Natural killer cell treated with Interleukin-12 subunit alpha and Interleukin-12 subunit beta and Interleukin-15 and Interleukin-18, amount 100 ng/mL, for 72 hours (primary cell): Measurements from ENCODE around the gene ACOT7. TPM values are rescaled to one million over a fixed set of nuclear protein-coding genes. Genes with fewer than 3 reads are reported as not detected.
A peak's percentile ranks its signal among the peaks of the same experiment; 100 is the strongest.

Experiments used
- ATAC-seq, 2 donors: fragments of 150-1000 bp; cut with Tn5 transposase in 1 of 2; sonication (Bioruptor Pico), chemical (Tn5 transposase) in 1 of 2; 2 replicates each; pipeline ENCODE4 v1.10.0; 2021
- DNase-seq: peaks from one replicate; pipeline ENCODE4 v3.0.0; 2022; ENCODE audit warnings: low spot score
- H3K27ac Mint-ChIP-seq, 2 donors: 1 replicate in 1 of 2; 2 replicates in 1 of 2; pipeline ENCODE4 v1.8.0; 2022; ENCODE audit warnings: mixed read lengths in 2 of 2, mild to moderate bottlenecking in 1 of 2, moderate library complexity in 1 of 2
- H3K27me3 Mint-ChIP-seq, 2 donors: 1 replicate in 1 of 2; 2 replicates in 1 of 2; pipeline ENCODE4 v1.8.0; 2022; ENCODE audit warnings: mixed read lengths in 2 of 2
- H3K36me3 Mint-ChIP-seq: one replicate; pipeline ENCODE4 v1.8.0; 2022; ENCODE audit warnings: mixed read lengths
- H3K4me1 Mint-ChIP-seq, 2 donors: 1 replicate in 1 of 2; 2 replicates in 1 of 2; pipeline ENCODE4 v1.8.0; 2022; ENCODE audit warnings: low read depth in 2 of 2, mixed read lengths in 2 of 2, mild to moderate bottlenecking in 1 of 2
- H3K4me3 Mint-ChIP-seq: one replicate; pipeline ENCODE4 v1.8.0; 2022; ENCODE audit warnings: mixed read lengths
- H3K9me3 Mint-ChIP-seq: 2 replicates; pipeline ENCODE4 v1.8.0; 2022; ENCODE audit warnings: mixed read lengths
- total RNA-seq, 2 donors: library from RNA; stranded (reverse); gene quantifications; one replicate each; pipeline ENCODE4 v1.2.3, GENCODE V29; 2022

ACOT7 gene
- total RNA-seq, 2 donors from 2014 or later: 49.5 to 87.5 TPM

GRCh38 chr1:6357243-6357936, 36.2 kb downstream of the ACOT7 start:
- ATAC-seq (no peak), DNase-seq (no peak)
- Mint-ChIP-seq H3K27ac (no peak overlapping the region), H3K4me3 (no peak overlapping the region), H3K9me3 (no peaks in the 10 kb centered on the region), H3K36me3 (no peaks in the 10 kb centered on the region), H3K27me3 (no peaks in the 10 kb centered on the region), H3K4me1 (peaks cover 18 to 29% of the 10 kb centered on the region in 2 donors)

GRCh38 chr1:6355621-6356020, 37.9 kb downstream of the ACOT7 start:
- Mint-ChIP-seq H3K27me3 (no peaks in the 10 kb centered on the region), H3K9me3 (no peaks in the 10 kb centered on the region), H3K36me3 (no peaks in the 10 kb centered on the region), H3K4me3 (no peak overlapping the region), H3K27ac (no peak overlapping the region), H3K4me1 (peaks cover 12 to 26% of the 10 kb centered on the region in 2 donors)
- ATAC-seq (no peak), DNase-seq (no peak)

- Mint-ChIP-seq H3K4me1 (peaks cover 7 to 22% of the 10 kb centered on the region in 2 donors), H3K9me3 (no peaks in the 10 kb centered on the region), H3K27ac (no peak overlapping the region)
Measured at GRCh38 chr1:6354659-6355317, 38.8 kb downstream of the ACOT7 start.

GRCh38 chr1:6353955-6354658, 39.5 kb downstream of the ACOT7 start:
- Mint-ChIP-seq H3K36me3 (no peaks in the 10 kb centered on the region), H3K27ac (no peak overlapping the region), H3K27me3 (no peaks in the 10 kb centered on the region), H3K4me1 (peaks cover 7 to 22% of the 10 kb centered on the region in 2 donors), H3K4me3 (no peak overlapping the region), H3K9me3 (no peaks in the 10 kb centered on the region)
- no peak for ATAC-seq
- DNase-seq: no peak

More at GRCh38 chr1:6354659-6355317, 38.8 kb downstream of the ACOT7 start:
- no peak for ATAC-seq
- no peaks in the 10 kb centered on the region for H3K36me3 Mint-ChIP-seq
- H3K27me3 Mint-ChIP-seq: no peaks in the 10 kb centered on the region
- DNase-seq: no peak
- H3K4me3 Mint-ChIP-seq: no peak overlapping the region

DNA sequence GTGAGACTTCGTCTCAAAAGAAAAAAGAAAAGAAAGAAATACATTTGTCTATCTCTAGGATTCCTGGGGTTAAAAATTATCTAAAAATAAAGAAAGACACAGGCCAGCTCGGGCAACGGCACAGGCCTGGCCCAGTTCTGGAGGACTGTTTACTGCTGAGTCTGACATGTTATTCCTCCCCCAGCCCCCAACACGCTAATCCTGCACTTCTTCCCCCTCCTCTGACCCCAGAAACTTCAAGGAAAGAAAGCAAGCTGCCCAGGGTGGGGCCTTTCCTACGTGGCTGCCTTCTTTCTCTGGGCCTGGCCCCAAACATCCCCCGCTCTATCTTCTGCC, 40.0 kb downstream of the ACOT7 start:
- H3K4me3 Mint-ChIP-seq: no peak overlapping the region

GRCh38 chr1:6352138-6352563, 41.4 kb downstream of the ACOT7 start:
- Mint-ChIP-seq H3K9me3 (no peaks in the 10 kb centered on the region), H3K4me1 (peaks cover 21 to 28% of the 10 kb centered on the region in 2 donors), H3K27ac (no peak overlapping the region), H3K36me3 (no peaks in the 10 kb centered on the region), H3K4me3 (no peak overlapping the region), H3K27me3 (no peaks in the 10 kb centered on the region)
- ATAC-seq (no peak), DNase-seq (no peak)

More for the DNA sequence above, 40.0 kb downstream of the ACOT7 start:
- no peak for DNase-seq
- Mint-ChIP-seq H3K9me3 (no peaks in the 10 kb centered on the region), H3K4me1 (peaks cover 11 to 24% of the 10 kb centered on the region in 2 donors), H3K27ac (no peak overlapping the region), H3K27me3 (no peaks in the 10 kb centered on the region), H3K36me3 (no peaks in the 10 kb centered on the region)
- ATAC-seq: no peak

DNA sequence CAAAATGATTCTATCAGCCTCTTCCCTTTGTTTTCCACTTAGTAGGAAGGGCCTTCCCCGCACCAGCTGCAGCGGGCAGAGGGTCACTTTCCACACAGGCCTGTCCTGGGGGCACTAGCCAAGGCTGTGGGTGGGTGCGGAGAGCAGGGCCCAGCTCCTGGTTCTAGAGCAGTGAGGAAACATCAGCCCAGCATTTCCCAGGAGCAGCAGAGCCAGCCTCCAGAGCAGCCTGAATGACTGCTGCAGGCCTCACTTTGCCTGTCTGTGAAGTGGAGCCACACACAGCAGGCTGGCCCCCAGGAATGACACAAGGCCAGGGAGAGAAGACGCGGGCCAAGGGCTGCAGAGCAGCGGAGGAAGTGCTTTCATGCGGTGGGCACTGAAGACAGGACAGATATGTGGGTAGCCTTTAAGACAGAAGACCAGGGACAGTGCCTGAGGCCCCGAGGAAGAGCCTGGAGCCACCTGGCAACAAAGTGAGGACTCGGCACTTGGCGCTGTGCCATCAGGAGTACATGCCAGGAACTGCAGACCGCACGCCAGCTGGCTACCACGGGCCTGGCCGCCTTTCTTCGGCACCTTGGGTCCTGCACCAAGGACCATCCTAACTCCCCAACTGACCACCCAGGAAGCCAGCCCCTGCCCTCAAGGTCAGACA, 42.0 kb downstream of the ACOT7 start:
- Mint-ChIP-seq H3K4me3 (no peak overlapping the region), H3K36me3 (no peaks in the 10 kb centered on the region), H3K27ac (no peak overlapping the region), H3K9me3 (no peaks in the 10 kb centered on the region), H3K27me3 (no peaks in the 10 kb centered on the region), H3K4me1 (peaks cover 21 to 28% of the 10 kb centered on the region in 2 donors)
- no peak for DNase-seq
- no peak for ATAC-seq

GRCh38 chr1:6350416-6351088, 43.0 kb downstream of the ACOT7 start:
- no peaks in the 10 kb centered on the region for H3K27me3 Mint-ChIP-seq
- H3K27ac Mint-ChIP-seq: peak overlapping the region in 1 of 2 donors; percentile 98
- no peaks in the 10 kb centered on the region for H3K9me3 Mint-ChIP-seq
- no peak for ATAC-seq
- DNase-seq: no peak
- peaks cover 26 to 28% of the 10 kb centered on the region in 2 donors for H3K4me1 Mint-ChIP-seq
- H3K36me3 Mint-ChIP-seq: no peaks in the 10 kb centered on the region
- H3K4me3 Mint-ChIP-seq: no peak overlapping the region

- peak overlapping the region; percentile 96 to 98 for H3K27ac Mint-ChIP-seq
- peaks cover 25 to 26% of the 10 kb centered on the region in 2 donors for H3K4me1 Mint-ChIP-seq
- DNase-seq (no peak), ATAC-seq (peak; percentile 1 to 36)
- H3K4me3 Mint-ChIP-seq: peak overlapping the region; percentile 80
- no peaks in the 10 kb centered on the region for H3K36me3 Mint-ChIP-seq
- no peaks in the 10 kb centered on the region for H3K9me3 Mint-ChIP-seq
- H3K27me3 Mint-ChIP-seq: no peaks in the 10 kb centered on the region
Measured at GRCh38 chr1:6349254-6349943, 44.2 kb downstream of the ACOT7 start.

DNA sequence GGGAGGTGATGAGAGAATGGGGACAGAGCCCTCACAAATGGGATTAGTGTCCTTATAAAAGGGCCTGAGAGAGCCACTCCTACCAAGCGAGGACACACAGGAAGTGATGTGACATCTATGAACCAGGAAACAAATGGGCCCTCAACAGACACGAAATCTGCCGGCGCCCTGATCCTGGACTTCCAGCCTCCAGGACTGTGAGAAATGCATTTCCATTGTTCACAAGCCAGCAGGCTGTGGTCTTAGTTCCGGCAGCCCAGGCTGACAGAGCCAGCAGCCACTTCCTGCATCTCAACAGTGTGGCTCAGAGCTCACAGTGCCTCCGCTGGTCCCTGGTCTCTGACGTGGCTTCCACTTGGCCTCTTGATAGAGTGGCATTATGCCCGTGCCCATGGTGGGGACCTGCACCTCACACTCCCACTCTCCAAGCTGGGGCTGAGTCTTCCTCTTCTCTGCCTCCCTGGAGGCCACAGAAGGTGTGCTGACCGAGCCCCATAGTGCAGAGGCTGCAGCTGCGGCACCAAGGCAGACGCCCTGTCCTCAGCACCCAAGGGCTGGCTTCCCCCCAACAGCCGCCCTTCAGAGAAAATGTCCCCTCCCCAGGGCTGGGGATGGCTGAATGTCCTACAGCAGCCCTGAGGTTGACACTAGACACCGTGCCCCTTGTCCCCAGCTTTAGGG, 44.9 kb downstream of the ACOT7 start:
- DNase-seq (peak; percentile 74), ATAC-seq (peak; percentile 88 to 92)
- H3K4me3 Mint-ChIP-seq: peak overlapping the region; percentile 80
- peak overlapping the region; percentile 96 to 98 for H3K27ac Mint-ChIP-seq
- H3K4me1 Mint-ChIP-seq: peaks cover 26 to 28% of the 10 kb centered on the region in 2 donors
- H3K9me3 Mint-ChIP-seq: no peaks in the 10 kb centered on the region
- H3K27me3 Mint-ChIP-seq: no peaks in the 10 kb centered on the region
- H3K36me3 Mint-ChIP-seq: no peaks in the 10 kb centered on the region

DNA sequence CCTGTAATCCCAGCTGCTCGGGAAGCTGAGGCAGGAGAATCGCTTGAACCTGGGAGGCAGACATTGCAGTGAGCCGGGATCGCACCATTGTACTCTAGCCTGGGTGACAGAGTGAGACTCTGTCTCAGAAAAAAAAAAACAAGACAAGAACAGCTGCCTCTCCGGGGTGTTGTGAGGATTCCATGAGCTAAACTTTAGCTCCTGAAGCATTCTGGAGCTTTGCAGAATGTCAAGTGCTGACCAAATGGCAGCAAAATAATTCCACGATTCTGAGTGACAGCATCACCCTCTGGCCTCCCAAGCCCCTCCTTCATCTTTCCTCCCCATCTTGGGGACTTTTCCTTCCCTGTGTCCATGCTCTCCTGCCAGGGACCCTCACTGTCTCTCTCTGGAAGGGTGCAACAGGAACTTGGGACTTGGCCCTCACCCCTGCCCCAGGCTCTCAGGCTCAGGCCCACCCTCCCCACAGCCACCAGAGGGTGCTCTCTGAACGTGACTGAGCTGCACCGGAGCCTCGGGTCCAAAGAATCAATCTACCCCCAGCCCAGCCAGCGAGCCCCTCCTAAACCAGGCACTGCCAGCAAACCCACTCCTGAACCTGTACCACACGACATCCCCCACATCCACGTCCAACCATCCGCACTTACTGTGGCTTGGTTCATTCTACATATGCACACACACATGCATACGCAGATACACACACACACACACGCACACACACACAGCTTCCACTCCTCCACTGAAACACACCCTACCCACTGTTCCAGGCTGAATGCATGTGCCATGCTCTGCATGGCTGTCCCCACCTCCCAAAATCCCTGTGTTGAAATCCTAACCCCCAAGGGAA, 45.7 kb downstream of the ACOT7 start:
- DNase-seq: peak; percentile 67
- Mint-ChIP-seq H3K36me3 (no peaks in the 10 kb centered on the region), H3K4me3 (peak overlapping the region; percentile 80), H3K4me1 (peaks cover 26 to 31% of the 10 kb centered on the region in 2 donors), H3K27ac (peak overlapping the region; percentile 96 to 98), H3K9me3 (no peaks in the 10 kb centered on the region), H3K27me3 (no peaks in the 10 kb centered on the region)
- peak; percentile 55 to 71 for ATAC-seq

- H3K27me3 Mint-ChIP-seq: no peaks in the 10 kb centered on the region
- H3K27ac Mint-ChIP-seq: no peak overlapping the region
- no peak overlapping the region for H3K4me3 Mint-ChIP-seq
- H3K9me3 Mint-ChIP-seq: no peaks in the 10 kb centered on the region
- ATAC-seq: no peak
- no peak for DNase-seq
- peaks cover 26 to 29% of the 10 kb centered on the region in 2 donors for H3K4me1 Mint-ChIP-seq
- H3K36me3 Mint-ChIP-seq: no peaks in the 10 kb centered on the region
Measured at GRCh38 chr1:6345460-6345859, 48.1 kb downstream of the ACOT7 start.
